Measurements from ENCODE around the gene SAMD11.
A peak's percentile ranks its signal among the peaks of the same experiment; 100 is the strongest.
"Not testable (repeated sequence)": the region's sequence is repeated elsewhere in the genome, so short reads cannot be mapped to it uniquely, and the experiment has no call there.

Gene SAMD11

DNA sequence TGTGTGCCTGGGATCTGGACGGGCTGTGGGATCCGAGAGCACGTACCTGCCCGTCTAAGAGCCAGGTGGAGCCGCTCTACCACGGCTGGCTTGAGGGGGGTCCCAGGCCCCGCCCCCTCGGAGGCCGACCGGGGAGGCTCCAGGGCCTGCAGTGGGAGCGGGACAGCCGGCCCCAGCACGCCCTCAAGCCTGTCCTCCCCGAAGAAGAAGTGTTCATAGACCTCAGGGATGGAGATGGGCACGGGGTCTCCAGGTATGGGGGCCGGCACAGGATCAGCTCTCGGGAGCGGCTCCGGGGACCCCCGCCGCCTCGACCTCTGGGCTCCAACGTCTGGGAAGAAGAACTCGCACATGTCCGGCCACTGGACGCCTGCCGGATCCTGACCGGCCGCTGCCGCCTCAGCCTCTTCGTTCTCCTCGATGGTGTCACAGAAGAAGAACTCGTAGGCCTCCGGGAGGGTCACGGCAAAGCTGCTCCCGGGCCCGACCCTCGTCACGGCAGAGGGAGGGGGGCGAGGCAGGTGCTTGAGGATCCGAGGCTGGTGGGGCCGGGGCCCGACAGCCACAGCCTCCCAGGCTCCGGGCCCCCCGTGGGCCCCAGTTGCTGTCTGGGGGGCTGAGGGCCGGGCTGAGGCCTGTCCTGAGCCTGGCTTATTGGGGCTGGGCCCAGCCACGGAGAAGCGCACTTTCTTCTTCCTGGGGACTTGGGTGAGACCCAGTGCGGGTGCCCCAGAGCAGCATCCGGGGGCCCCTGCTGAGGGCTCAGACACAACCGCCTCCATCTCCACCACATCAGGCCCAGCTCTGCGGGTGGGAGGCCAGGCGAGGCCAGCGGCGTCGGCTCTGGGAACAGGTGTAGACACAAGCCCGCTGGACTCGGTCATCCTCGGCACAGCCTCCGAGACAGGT lies 55.4 kb downstream of the SAMD11 start:
- no peak for DNase-seq

DNA sequence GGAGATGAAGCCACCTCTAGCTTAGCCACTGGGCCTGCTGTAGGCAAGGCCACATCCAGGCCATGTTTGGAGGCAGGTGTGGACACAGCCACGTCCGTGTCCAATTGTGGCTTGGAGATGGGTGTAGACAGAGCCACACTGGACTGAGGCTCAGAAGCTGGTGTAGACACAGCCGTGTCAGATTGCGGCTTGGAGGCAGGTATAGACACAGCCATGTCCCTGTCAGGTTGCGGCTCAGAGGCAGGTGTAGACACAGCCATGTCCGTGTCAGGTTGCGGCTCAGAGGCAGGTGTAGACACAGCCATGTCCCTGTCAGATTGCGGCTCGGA lies 56.0 kb downstream of the SAMD11 start:
- DNase-seq: no peak

DNA sequence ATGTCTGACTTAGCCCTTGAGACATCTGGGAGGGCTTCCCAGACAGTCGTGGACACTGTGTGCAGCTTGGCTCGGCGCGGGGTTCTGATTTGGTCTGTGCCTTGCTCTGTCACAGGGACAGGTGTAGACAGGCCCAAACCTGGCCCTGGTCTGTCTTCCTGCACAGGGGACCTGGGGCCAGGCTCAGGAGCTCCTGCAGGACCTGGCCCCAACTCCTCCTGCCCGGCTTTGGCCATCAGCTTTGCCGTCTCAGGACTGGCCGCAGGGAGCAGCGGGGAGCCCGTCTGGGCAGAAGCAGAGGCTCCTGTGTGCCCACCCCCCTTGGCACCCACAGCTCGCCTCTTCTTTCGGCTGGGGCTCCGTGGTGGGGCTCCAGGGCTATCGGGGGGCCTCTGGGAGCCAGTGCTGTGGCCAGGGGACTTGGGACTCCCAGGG lies 56.4 kb downstream of the SAMD11 start:
- no peak for DNase-seq

DNA sequence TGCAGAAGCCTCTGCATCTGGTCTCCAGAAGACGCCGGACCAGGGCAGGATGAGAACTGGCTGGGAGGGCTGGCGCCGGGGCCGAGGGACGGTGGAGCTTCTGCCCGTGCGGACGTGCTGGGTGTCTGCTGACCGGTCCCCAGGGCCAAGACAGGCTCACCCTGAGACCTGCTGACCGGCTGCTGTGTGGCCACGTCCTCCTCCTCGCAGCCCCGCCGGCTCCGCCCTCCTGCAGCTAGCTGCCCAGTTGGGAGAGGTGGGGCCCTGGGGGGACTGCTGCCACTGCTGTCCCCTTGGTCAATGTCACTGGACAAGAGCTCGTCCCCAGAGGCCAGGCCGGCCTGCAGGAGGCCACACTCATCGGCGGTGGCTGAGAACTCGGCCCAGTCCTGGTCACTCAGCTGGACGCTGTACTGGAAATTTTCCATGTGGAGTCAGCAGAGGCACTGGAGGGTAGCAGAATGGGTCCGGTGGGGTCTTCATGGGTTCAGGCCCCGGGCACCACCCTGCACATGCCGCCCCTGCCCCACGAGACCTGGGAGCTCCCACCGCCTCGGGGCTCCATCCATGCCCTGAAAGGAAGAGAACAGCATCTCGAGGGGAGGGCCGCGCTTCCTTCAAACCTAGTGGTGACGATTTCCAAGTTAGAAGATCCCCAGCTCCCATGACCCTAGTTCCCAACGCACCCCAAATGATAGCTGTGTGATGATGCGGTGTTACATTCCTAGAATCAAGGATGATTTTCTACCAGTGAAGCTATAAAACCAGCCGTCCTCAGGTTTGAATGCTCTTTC lies 57.1 kb downstream of the SAMD11 start:
- no peak for DNase-seq

DNA sequence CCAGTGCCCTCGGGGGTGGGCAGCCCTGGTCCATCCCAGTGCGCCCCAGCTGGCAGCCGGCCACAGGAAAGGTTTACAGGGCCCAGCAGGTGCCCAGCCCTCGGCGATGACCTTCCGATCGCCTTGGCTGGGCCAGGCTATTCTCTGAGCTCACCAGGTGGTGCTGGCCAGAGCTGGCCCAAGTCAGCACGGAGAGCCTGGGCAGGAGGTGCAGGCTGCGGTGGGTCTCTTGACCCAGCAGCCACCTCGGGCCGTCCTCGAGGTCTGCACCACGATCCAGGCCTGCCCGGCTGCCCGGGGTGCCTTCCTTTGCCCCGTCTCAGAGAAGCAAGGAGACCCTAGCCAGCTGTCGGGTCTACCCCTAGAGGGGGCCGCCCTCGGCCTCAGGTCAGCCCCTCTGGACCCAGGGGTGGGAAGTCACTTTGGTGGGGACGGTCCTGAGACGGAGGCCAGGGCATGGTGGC lies 57.8 kb downstream of the SAMD11 start:
- DNase-seq: no peak

DNA sequence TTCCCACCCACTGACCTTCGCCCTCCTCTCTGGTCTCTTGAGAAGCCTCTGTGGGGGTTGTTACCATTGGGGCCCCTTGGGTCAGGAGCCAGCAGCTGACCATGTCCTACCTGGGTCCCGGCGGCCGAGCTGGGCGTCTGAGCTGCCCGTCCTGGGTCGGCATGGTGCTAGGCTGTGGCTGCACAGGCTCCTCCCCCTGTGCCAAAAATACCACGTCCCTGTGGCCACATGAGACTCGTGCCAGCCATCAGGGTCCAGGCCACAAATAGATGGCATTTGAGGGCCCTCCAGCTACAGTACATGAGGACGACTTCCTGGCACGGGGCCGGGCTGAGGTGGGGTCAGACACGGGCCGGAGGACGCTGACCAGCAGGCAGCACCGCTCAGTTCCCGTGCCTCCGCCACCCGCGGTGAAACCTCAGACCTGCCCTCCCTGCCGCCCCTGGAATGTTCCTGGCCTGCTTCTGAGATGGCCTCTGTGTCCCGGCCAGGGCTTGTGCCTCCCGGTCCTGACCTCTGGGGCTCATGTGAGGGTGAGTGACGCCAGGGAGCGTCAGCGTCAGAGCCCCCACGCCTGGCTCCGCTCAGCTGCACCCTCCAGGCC lies 58.3 kb downstream of the SAMD11 start, which contains the start of gene PERM1:
Gene PERM1 (minus strand): TSS at position 139 of the 604 bp plus-strand sequence. CDS start 1,064 bp downstream, outside the sequence.
- no peak for DNase-seq

DNA sequence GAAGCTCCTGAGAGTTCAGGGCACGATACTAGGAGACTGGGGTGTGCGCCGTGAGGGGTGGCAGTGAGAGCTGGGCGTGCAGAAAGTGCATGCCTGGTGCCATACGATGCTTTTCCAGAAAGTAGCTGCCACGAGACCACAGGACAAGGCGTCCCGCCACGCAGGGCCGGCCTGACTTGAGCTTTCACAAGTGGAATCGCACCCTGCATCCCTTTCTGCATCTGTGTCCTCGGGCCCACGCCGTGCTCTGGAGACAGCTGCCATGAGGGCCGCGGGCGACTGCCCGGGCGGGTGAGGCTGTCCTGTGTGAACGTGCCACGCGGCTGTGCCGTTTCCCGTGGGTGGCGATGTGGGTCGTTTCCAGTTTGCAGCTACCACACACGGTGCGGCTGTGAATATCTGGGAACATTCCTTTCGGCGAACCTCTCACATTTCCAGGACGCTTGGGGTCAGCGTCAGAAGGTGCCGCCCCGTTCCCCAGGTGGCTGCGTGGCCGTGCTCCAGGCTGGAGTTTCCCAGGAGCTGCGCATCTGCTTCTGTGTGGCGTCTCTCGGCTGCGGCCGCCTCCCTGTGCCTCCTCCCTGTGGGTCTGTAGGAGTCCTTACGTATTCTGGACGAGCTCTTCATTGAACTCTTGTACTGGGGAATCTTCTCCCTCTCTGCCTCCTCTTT lies 59.2 kb downstream of the SAMD11 start:
- DNase-seq: no peak

DNA sequence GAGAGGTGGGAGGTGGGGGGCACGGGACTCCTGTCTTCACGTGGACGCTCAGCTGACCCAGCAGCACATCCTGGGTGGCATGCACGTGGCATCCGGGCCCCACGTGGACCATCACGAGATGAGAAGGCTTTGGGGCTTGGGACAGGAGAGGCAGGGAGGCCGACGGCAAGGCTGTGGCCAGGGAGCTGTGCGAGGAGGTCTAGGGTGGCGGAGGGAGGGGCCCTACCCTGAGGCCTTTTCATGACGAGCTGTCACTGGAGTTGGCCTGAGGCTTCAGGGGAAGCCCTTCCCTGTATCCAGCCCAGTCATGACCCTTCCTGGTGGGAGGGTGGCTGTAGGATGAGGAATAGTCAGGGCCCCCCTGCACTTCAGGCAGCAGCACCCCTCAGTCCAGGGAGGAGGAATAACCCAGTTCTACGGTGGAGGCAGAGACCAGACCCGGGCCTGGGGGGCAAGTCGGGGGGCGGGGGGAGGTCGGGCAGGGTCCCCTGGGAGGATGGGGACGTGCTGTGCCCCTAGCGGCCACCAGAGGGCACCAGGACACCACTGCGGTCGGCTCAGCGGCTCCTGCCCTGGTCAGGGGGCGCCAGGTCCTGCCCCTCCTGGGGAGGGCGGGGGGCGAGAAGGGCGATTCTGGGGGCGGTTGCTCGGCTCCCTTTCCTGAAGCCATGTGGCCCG lies 60.2 kb downstream of the SAMD11 start:
- DNase-seq: peak; percentile 54 to 58

DNA sequence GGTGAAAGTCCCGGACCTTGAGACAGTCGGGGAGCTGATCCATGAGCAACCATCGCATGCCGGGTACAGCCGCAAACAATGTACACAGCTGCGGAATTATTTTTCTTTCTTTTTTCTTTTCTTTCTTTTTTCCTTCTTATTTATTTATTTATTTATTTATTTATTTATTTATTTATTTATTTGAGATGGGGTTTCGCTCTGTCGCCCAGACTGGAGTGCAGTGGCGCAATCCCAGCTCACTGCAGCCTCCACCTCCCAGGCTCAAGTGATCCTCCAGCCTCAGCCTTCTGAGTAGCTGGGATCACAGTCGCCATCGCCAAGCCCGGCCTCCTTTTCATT lies 60.7 kb downstream of the SAMD11 start:
- no peak for DNase-seq

DNA sequence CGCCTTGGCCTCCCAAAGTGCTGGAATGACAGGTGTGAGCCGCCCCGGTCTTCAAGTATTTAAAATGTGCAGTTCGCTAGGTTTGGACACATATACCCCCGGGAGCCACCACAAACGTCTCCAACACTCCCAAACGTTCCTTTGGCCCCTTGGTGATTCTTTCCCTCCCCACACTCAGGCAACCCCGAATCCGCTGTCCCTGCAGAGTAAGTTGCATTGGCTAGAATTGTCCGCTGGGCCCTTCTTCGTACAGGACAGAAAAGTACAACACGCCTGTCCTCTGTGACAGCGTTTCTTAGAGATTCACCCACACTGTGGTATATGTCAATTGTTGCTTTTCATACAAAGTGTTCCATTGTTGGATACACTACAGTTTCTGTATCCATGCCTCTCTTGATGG lies 61.4 kb downstream of the SAMD11 start:
- no peak for DNase-seq

DNA sequence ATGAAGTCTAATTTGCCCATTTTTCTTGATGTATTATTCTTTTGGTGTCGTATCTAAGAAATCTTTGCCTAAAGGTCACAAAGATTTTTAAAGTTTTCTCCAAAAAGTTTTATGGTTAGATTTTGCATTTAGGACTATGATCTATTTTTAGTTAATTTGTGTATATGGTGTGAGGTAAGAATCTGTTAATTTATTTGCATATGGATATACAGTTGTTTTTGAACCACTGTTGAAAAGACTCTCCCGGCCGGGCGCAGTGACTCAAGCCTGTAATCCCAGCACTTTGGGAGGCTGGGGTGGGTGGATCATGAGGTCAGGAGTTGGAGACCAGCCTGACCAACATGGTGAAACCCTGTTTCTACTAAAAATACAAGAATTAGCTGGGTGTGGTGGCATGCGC lies 64.3 kb downstream of the SAMD11 start:
- not testable (repeated sequence) for DNase-seq

DNA sequence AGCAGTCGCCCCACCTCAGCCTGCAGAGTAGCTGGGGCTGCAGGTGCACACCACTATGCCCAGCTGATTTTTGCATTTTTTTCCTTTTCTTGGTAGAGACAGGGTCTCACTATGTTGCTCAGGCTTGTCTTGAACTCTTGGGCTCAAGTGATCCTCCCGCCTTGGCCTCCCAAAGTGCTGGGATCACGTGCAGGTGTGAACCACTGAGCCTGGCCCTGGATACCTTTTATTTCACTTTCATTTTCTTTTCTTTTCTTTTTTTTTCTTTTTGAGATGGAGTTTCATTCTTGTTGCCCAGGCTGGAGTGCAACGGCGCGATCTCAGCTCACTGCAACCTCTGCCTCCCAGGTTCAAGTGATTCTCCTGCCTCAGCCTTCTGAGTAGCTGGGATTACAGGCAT lies 67.6 kb downstream of the SAMD11 start:
- DNase-seq: not testable (repeated sequence)

DNA sequence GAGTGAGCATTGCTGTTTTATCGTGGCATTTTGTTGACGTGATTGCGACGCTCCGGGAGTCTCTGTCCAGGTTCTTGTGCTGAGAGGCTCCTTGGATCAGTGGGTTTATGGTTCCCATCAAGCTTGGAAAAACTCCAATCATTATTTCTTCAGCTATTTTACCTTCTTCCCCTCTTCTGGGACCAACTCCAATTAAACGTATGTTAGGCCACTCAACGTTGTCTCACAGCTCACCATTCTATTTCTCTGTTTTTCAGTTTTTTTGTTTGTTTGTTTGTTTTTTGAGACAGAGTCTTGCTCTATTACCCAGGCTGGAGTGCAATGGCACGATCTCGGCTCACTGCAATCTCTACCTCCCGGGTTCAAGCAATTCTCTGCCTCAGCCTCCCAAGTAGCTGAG lies 68.2 kb downstream of the SAMD11 start:
- no peak for DNase-seq

DNA sequence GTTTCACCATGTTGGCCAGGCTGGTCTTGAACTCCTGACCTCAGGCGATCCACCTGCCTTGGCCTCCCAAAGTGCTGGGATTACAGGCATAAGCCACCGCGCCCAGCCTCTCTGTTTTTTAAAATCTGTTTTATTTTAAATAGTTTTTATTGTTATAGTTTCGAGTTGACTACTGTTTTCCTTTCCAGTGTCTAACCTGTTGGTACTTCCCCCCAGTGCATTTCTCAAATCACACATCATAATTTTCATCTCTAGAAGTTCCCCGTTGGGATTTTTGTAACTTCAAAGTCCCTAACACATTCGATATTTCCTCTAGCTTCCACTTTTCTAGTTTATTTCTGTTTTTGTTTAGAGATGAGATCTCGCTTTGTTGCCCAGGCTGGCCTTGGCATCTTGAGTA lies 68.6 kb downstream of the SAMD11 start:
- DNase-seq: no peak

DNA sequence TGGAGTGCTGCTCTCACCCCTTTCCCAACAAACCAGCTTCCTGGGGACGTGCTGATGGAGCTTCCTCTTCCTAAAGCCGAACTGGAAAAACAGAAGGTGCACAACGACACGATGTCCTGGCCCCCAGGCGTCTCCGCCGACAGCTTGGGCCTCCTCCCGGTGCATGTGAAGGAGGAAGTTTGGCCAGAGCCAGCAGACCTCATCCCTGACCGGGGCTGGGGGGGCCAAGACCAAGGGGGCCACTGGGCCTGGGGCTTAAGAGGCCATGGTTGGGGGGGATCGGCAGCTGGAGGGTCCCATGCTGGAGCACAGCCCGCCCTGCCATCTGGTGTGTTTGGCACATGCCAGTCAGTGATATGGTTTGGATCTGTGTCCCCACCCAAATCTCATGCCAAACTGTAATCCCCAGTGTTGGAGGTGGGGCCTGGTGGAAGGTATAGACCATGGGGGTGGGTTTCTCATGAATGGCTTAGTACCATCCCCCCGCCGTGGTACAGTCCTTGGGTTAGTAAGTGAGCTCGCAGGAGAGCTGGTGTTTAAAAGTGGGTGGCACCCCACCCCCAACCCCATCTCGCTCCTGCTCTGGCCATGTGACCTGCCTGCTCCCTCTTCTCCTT lies 69.8 kb downstream of the SAMD11 start:
- DNase-seq: no peak
